ENCODE data around the gene SECTM1.
A peak's percentile ranks its signal among the peaks of the same experiment; 100 is the strongest.

Gene SECTM1

DNA sequence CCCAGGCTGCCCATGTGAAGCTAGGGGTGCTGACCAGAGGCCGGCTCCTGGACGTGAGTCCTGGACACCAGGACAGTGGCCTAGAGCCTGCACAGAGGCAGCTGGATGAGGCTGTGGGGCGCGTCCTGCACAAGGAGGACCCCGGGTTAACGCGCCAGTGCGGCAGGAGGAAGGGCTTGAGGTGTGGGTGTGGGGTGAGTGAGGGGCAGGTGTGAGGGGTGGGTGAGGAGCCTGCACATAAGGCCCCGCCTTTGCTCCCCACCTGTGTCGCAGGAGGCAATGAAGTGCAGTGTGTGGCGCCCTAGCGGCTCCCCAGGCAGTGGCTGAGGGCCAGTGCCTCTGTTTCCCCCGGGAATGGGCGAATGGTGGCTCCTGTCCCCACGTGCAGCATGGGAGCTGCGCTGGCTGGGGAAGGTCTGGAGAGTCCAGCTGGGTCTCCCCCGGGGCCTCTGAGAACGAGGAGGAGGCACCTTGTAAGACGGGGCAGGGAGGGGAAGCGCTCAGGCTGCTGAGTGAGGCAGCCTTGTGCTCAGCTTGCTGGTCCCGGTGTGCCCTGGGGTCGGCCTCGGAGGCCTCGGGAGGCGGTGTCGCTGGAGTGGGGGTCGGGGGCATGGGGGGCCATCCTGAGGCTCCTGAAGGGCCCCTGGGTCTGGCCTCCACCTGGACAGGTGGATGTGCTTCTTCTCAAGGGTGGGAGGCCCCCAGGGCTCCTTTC lies 19.4 kb downstream of the SECTM1 start:
- Histone ChIP-seq H2AK5ac (ENCODE audit: low read length, severe bottlenecking) (no peak overlapping the region), H2AFZ (ENCODE audit: low read depth, low read length) (no peak overlapping the region), H4K8ac (ENCODE audit: low read length) (no peak overlapping the region), H3K4me3 (ENCODE audit: insufficient read depth in 1 of 2, low read depth in 1 of 2, low read length in 2 of 2) (no peak overlapping the region), H3K4ac (ENCODE audit: low read depth in 1 of 2, low read length in 2 of 2) (no peak overlapping the region), H3K79me1 (replicated peaks; ENCODE audit: low read length, poor library complexity, severe bottlenecking) (no peaks in the 10 kb centered on the region), H2BK12ac (ENCODE audit: low read length in 2 of 2) (peak overlapping the region in 1 of 2 experiments; percentile 40), H3K36me3 (ENCODE audit: control insufficient read depth in 1 of 2, insufficient read depth in 2 of 2, low read depth in 1 of 2, low read length in 2 of 2) (no peaks in the 10 kb centered on the region), H3K14ac (ENCODE audit: low read length in 2 of 2) (no peak overlapping the region), H2BK120ac (ENCODE audit: low read depth, low read length) (no peak overlapping the region), H2BK5ac (ENCODE audit: low read depth, low read length, poor library complexity, severe bottlenecking) (no peak overlapping the region), H3K4me2 (ENCODE audit: low read length, poor library complexity, severe bottlenecking) (no peak overlapping the region), H3K27ac (ENCODE audit: low read length, poor library complexity, severe bottlenecking) (no peak overlapping the region), H2BK15ac (ENCODE audit: low read depth, poor library complexity, severe bottlenecking) (no peak overlapping the region), H4K91ac (ENCODE audit: low read length) (no peak overlapping the region), H3K9ac (ENCODE audit: low read length) (no peak overlapping the region), H3K9me3 (ENCODE audit: control insufficient read depth, low read length) (no peaks in the 10 kb centered on the region), H3K18ac (ENCODE audit: low read depth in 1 of 2, low read length in 2 of 2) (no peak overlapping the region), H3K23ac (ENCODE audit: low read length in 2 of 2) (no peak overlapping the region), H3K27me3 (ENCODE audit: control insufficient read depth in 1 of 2, insufficient read depth in 1 of 2, low read length in 2 of 2) (peaks cover 37 to 60% of the 10 kb centered on the region in 2 experiments), H3K4me1 (ENCODE audit: control insufficient read depth, insufficient read depth, low read depth, low read length) (peaks cover 7% of the 10 kb centered on the region)
- no peak for DNase-seq
- 87% methylated on average over 26 of the region's 27 CpGs for WGBS

DNA sequence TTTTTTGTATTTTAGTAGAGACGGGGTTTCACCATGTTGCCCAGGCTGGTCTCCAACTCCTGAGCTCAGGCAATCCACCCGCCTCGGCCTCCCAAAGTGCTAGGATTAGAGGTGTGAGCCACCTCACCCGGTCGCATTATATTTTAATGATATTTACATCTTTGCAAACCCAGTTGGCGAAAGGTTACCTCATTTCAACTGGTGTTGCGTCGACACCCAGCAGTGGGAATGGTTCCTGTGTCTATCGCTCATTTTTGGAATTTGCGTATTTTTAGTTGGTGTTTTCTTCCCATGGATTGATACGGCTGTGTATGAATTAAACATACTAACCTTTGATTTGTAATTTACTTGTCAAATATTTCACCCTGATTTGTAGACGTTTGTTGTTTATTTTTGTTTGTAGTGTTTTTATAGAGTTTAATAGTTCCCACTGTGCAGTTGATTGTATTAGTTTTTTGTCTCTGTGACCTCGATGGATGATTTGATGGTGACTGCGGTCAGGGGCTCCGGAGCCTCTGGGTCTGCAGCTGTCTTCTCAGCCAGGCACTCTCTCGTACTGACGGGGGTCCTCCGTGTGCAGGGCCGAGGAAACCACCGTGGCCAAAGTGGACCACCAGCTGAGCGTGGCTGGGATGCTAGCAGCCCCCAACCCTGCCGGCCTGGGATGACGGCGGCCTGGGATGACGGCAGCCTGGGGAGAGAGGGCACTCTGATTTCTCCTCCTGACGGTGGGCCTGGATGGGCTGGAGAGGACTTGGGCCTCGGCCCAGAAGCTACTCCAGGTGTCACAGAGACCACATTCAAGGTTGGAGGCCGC lies 20.2 kb downstream of the SECTM1 start:
- no peak overlapping the region for H2BK5ac ChIP-seq (ENCODE audit: low read depth, low read length, poor library complexity, severe bottlenecking)
- H4K8ac ChIP-seq (ENCODE audit: low read length) = no peak overlapping the region
- H2BK12ac ChIP-seq (ENCODE audit: low read length in 2 of 2) = no peak overlapping the region
- H2AFZ ChIP-seq (ENCODE audit: low read depth, low read length) = no peak overlapping the region
- no peak overlapping the region for H3K23ac ChIP-seq (ENCODE audit: low read length in 2 of 2)
- H3K4ac ChIP-seq (ENCODE audit: low read depth in 1 of 2, low read length in 2 of 2) = no peak overlapping the region
- H3K79me1 ChIP-seq (replicated peaks; ENCODE audit: low read length, poor library complexity, severe bottlenecking) = no peaks in the 10 kb centered on the region
- H3K4me1 ChIP-seq (ENCODE audit: control insufficient read depth, insufficient read depth, low read depth, low read length) = peaks cover 9% of the 10 kb centered on the region
- H2BK15ac ChIP-seq (ENCODE audit: low read depth, poor library complexity, severe bottlenecking) = no peak overlapping the region
- no peak overlapping the region for H4K91ac ChIP-seq (ENCODE audit: low read length)
- no peak overlapping the region for H3K9ac ChIP-seq (ENCODE audit: low read length)
- WGBS = 86% methylated on average over 26 of the region's 28 CpGs
- no peaks in the 10 kb centered on the region for H3K9me3 ChIP-seq (ENCODE audit: control insufficient read depth, low read length)
- no peak overlapping the region for H3K27ac ChIP-seq (ENCODE audit: low read length, poor library complexity, severe bottlenecking)
- H2AK5ac ChIP-seq (ENCODE audit: low read length, severe bottlenecking) = no peak overlapping the region
- no peak overlapping the region for H3K4me2 ChIP-seq (ENCODE audit: low read length, poor library complexity, severe bottlenecking)
- no peak overlapping the region for H3K4me3 ChIP-seq (ENCODE audit: insufficient read depth in 1 of 2, low read depth in 1 of 2, low read length in 2 of 2)
- no peak overlapping the region for H3K18ac ChIP-seq (ENCODE audit: low read depth in 1 of 2, low read length in 2 of 2)
- H3K27me3 ChIP-seq (ENCODE audit: control insufficient read depth in 1 of 2, insufficient read depth in 1 of 2, low read length in 2 of 2) = peaks cover 44 to 67% of the 10 kb centered on the region in 2 experiments
- no peak overlapping the region for H2BK120ac ChIP-seq (ENCODE audit: low read depth, low read length)
- H3K36me3 ChIP-seq (ENCODE audit: control insufficient read depth in 1 of 2, insufficient read depth in 2 of 2, low read depth in 1 of 2, low read length in 2 of 2) = no peaks in the 10 kb centered on the region
- H3K14ac ChIP-seq (ENCODE audit: low read length in 2 of 2) = no peak overlapping the region
- DNase-seq = no peak

DNA sequence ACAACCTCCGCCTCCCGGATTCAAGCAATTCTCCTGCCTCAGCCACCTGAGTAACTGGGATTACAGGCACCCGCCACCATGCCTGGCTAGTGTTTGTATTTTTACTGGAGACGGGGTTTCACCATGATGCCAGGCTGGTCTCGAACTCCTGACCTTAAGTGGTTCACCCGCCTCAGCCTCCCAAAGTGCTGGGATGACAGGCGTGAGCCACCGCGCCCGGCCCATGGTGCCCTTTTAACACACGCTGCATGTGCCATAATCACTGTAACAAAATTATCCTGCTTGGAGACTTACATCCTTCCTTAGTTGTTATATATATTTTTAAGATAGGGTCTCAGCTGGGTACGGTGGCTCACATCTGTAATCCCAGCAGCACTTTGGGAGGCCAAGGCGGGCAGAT lies 21.6 kb downstream of the SECTM1 start:
- H3K4me1 ChIP-seq (ENCODE audit: control insufficient read depth, insufficient read depth, low read depth, low read length) = peaks cover 9% of the 10 kb centered on the region
- no peak overlapping the region for H3K27ac ChIP-seq (ENCODE audit: low read length, poor library complexity, severe bottlenecking)
- H2BK15ac ChIP-seq (ENCODE audit: low read depth, poor library complexity, severe bottlenecking) = no peak overlapping the region
- H3K9me3 ChIP-seq (ENCODE audit: control insufficient read depth, low read length) = no peaks in the 10 kb centered on the region
- H3K27me3 ChIP-seq (ENCODE audit: control insufficient read depth in 1 of 2, insufficient read depth in 1 of 2, low read length in 2 of 2) = peaks cover 44 to 71% of the 10 kb centered on the region in 2 experiments
- no peaks in the 10 kb centered on the region for H3K79me1 ChIP-seq (replicated peaks; ENCODE audit: low read length, poor library complexity, severe bottlenecking)
- H3K4ac ChIP-seq (ENCODE audit: low read depth in 1 of 2, low read length in 2 of 2) = no peak overlapping the region
- H3K23ac ChIP-seq (ENCODE audit: low read length in 2 of 2) = no peak overlapping the region
- H2BK12ac ChIP-seq (ENCODE audit: low read length in 2 of 2) = no peak overlapping the region
- no peak overlapping the region for H3K14ac ChIP-seq (ENCODE audit: low read length in 2 of 2)
- WGBS = 92% methylated on average over 6 of the region's 13 CpGs
- no peak overlapping the region for H2AFZ ChIP-seq (ENCODE audit: low read depth, low read length)
- H4K8ac ChIP-seq (ENCODE audit: low read length) = no peak overlapping the region
- no peak overlapping the region for H3K4me3 ChIP-seq (ENCODE audit: insufficient read depth in 1 of 2, low read depth in 1 of 2, low read length in 2 of 2)
- DNase-seq = no peak
- H2AK5ac ChIP-seq (ENCODE audit: low read length, severe bottlenecking) = no peak overlapping the region
- no peak overlapping the region for H3K9ac ChIP-seq (ENCODE audit: low read length)
- no peaks in the 10 kb centered on the region for H3K36me3 ChIP-seq (ENCODE audit: control insufficient read depth in 1 of 2, insufficient read depth in 2 of 2, low read depth in 1 of 2, low read length in 2 of 2)
- no peak overlapping the region for H2BK120ac ChIP-seq (ENCODE audit: low read depth, low read length)
- no peak overlapping the region for H4K91ac ChIP-seq (ENCODE audit: low read length)
- H2BK5ac ChIP-seq (ENCODE audit: low read depth, low read length, poor library complexity, severe bottlenecking) = no peak overlapping the region
- no peak overlapping the region for H3K18ac ChIP-seq (ENCODE audit: low read depth in 1 of 2, low read length in 2 of 2)
- no peak overlapping the region for H3K4me2 ChIP-seq (ENCODE audit: low read length, poor library complexity, severe bottlenecking)

DNA sequence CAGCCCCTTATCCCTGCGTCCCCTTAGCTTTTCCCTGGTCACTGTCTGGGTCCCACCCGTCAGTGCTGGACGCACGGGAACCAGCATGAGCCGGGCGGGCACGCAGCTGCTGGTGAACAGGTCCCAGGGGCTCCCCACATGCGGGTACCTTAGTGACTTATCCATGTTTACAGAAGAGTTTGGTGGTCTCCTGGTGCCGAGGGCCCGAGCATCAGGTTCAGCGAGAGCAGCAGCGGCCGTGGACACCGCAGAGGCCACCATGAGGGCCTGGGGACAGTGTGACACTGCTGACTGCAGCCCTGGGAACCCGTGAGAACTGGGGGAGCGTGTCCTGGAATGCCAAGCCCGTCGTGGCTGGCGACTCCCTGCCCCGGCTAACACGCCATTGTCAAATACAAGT lies 22.7 kb downstream of the SECTM1 start:
- no peak overlapping the region for H3K18ac ChIP-seq (ENCODE audit: low read depth in 1 of 2, low read length in 2 of 2)
- H4K8ac ChIP-seq (ENCODE audit: low read length) = no peak overlapping the region
- H3K23ac ChIP-seq (ENCODE audit: low read length in 2 of 2) = no peak overlapping the region
- no peak overlapping the region for H2BK120ac ChIP-seq (ENCODE audit: low read depth, low read length)
- H3K4me1 ChIP-seq (ENCODE audit: control insufficient read depth, insufficient read depth, low read depth, low read length) = peaks cover 7% of the 10 kb centered on the region
- peaks cover 35 to 60% of the 10 kb centered on the region in 2 experiments for H3K27me3 ChIP-seq (ENCODE audit: control insufficient read depth in 1 of 2, insufficient read depth in 1 of 2, low read length in 2 of 2)
- no peak overlapping the region for H4K91ac ChIP-seq (ENCODE audit: low read length)
- H3K79me1 ChIP-seq (replicated peaks; ENCODE audit: low read length, poor library complexity, severe bottlenecking) = no peaks in the 10 kb centered on the region
- no peak overlapping the region for H2AK5ac ChIP-seq (ENCODE audit: low read length, severe bottlenecking)
- H3K4me3 ChIP-seq (ENCODE audit: insufficient read depth in 1 of 2, low read depth in 1 of 2, low read length in 2 of 2) = no peak overlapping the region
- no peak overlapping the region for H3K27ac ChIP-seq (ENCODE audit: low read length, poor library complexity, severe bottlenecking)
- no peak overlapping the region for H2BK15ac ChIP-seq (ENCODE audit: low read depth, poor library complexity, severe bottlenecking)
- no peaks in the 10 kb centered on the region for H3K9me3 ChIP-seq (ENCODE audit: control insufficient read depth, low read length)
- no peak overlapping the region for H3K14ac ChIP-seq (ENCODE audit: low read length in 2 of 2)
- H2AFZ ChIP-seq (ENCODE audit: low read depth, low read length) = no peak overlapping the region
- WGBS = 81% methylated on average over 21 of the region's 21 CpGs
- H3K4ac ChIP-seq (ENCODE audit: low read depth in 1 of 2, low read length in 2 of 2) = no peak overlapping the region
- H2BK5ac ChIP-seq (ENCODE audit: low read depth, low read length, poor library complexity, severe bottlenecking) = no peak overlapping the region
- H3K9ac ChIP-seq (ENCODE audit: low read length) = no peak overlapping the region
- no peaks in the 10 kb centered on the region for H3K36me3 ChIP-seq (ENCODE audit: control insufficient read depth in 1 of 2, insufficient read depth in 2 of 2, low read depth in 1 of 2, low read length in 2 of 2)
- no peak overlapping the region for H3K4me2 ChIP-seq (ENCODE audit: low read length, poor library complexity, severe bottlenecking)
- no peak for DNase-seq
- H2BK12ac ChIP-seq (ENCODE audit: low read length in 2 of 2) = no peak overlapping the region
